ENCODE measurements around the gene KCNMA1.
"Not testable (repeated sequence)": the region's sequence is repeated elsewhere in the genome, so short reads cannot be mapped to it uniquely, and the experiment has no call there.

KCNMA1 gene

DNA sequence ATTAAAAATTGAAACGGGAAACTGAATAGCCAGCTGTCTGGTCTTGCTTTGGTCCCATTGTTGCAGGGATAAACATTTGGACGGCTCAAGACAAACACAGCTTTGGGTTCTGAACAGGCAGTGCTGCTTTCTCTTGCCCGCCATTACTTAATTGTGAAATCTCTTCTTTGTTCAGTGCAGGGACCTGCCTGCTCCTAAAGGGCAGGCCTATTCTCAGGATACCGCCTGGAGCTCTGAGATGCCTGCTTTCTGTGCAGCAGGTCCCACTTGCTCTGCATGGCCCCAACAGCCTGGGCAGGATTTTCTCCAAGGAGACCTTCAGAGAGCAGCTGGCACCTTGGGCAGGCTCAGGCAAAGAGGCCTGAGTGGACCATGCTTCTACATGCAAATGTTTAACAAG is 237.6 kb downstream of the KCNMA1 start:
- DNase-seq: no peak
- in situ Hi-C loops (cut with MboI; ENCODE audit: low pct_unique_long_range_greater_than_20kb, low sequenced_read_pairs): no loop called here

DNA sequence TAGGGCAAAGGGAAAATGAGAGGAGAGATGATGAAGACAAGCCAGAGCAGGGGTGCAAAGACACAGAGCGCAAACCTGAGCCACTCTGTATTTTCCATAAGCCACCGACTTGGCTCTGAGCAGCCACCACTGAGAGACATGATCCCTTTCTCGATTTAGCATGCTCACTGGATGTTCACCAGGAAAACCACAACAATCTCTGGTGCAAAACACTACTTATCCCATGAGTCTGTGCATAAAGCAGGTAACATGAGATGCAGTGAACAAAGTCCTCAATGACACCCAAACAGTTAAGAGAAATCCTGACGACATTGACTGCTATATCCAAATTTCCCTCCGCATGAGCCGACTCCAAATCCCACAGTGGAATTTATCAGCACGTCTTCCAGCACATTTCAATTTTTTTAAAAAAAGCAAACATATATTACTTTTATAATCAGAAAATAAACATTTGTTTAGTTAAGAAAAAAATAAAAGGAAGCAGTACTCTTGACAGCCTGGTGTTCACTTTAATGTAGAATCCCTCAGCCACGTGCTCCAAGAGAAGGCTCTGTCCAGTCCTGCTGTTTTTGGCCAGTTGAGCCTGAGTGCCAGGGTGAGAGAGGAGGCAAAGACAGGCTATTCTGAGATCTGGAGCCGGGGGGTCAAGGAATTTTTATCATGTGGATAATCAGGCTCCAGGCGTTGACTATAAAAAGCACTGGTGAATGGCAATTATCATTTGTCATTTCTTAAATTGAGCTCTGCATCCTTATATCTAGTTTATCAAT is 238.4 kb downstream of the KCNMA1 start:
- in situ Hi-C loops (cut with MboI; ENCODE audit: low pct_unique_long_range_greater_than_20kb, low sequenced_read_pairs): no loop called here
- DNase-seq: no peak

DNA sequence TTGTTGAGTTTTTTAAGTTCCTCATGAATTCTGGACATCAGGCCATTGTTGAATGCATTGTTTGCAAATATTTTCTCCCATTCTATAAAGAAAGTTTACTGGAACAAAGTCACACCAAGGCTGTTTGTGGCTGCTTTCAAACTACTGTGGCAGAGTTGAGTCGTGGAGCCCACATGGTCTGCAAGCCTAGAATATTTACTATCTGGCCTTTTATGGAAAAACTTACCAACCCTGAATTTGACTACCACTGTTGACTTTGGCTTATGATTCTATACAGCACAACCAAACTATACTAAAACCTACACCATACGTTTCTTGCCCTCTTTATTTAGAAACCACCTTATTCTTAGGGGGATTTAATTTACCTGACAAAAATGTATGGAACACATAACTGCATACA is 239.1 kb downstream of the KCNMA1 start:
- in situ Hi-C loops (cut with MboI; ENCODE audit: low pct_unique_long_range_greater_than_20kb, low sequenced_read_pairs): no loop called here
- no peak for DNase-seq

DNA sequence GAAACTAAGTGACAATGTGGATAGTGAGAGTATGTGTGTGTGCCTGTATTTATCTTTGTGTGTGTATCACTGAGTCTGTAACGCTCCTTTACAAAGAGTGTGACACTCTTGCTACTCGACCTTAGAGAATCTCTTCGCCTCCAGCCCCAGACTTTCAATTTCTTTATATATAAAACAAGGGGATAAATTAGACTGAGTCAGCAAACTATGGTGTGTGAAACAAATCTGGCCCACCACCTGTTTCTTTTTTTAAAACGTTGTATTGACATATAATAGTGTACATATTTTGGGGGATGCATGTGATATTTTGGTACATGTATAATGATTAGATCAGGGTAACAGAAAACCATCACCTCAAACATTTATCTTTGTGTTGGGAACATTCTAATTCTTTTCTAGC is 240.5 kb downstream of the KCNMA1 start:
- DNase-seq: no peak
- in situ Hi-C loops (cut with MboI; ENCODE audit: low pct_unique_long_range_greater_than_20kb, low sequenced_read_pairs): no loop called here

DNA sequence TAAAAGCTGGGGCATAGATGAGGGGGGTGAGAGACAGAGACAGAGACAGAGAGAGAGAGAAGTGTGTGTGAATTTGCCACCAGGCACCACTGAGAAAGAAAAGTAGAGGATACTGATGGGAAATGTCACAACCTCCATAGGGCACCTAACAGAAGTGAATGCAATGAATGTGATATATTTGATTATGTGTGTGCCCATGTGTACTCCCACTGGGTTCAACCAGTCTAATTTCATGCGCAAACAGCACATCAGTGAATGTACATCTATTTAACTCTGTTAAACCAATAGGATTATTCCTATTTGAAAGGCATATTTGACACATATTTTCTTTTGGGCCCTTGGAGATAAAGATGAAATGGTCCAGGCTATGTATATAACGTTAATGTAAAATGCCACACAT is 241.3 kb downstream of the KCNMA1 start:
- no peak for DNase-seq
- in situ Hi-C loops (cut with MboI; ENCODE audit: low pct_unique_long_range_greater_than_20kb, low sequenced_read_pairs): no loop called here

DNA sequence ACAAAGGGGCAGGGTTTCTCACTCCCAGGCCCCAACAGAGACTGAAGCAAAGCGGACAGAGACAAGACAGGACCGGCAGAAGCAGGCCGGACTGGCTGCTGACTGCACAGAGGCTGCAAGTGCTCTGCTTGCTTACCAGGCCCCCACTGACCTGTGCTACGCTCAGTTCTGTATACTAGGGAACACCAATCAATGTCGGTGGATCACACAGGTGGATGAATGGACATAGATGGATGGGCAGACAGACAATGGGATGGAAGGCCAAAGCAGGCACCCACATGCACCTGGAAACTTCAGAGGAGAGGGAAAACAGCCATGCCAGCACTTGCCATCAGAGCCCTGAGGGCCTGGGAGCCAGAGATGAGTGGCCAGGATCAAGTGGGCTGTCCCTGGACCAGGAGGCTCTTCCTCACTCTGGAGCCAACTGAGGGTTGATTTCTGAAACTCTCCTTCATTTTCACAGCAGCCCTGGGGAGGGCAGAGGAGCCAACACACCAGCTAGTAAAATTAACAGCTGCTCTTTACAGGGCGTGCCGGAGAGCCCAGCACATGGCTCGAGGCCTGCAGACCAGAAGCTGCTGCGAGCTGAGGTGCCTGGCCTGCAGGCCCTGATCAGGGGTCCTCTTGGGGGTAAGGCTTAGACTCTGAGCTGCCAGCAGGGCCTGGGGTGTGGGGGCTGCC is 243.6 kb downstream of the KCNMA1 start:
- in situ Hi-C loops (cut with MboI; ENCODE audit: low pct_unique_long_range_greater_than_20kb, low sequenced_read_pairs): no loop called here

DNA sequence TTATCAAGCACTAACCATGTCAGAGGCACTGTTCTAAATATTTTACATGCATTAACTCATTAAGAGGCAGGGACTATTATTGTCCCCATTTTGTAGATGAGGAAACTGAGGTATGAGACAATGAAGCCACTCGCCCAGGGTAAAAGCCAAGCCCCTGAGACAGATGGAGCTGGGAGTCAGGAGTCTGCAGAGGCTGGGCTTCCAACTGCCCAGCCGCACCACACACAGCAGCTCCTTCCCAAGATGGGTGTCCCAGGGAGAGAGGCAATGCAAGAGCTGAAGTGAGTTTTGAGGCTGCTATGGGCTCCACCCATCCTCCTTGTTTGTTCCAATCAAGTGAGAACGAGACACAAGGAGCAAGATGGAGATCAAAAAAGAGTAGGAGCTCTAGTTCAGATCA is 244.2 kb downstream of the KCNMA1 start:
- DNase-seq: no peak
- in situ Hi-C loops (cut with MboI; ENCODE audit: low pct_unique_long_range_greater_than_20kb, low sequenced_read_pairs): no loop called here

More for the DNA sequence above, 243.6 kb downstream of the KCNMA1 start:
- DNase-seq: no peak

DNA sequence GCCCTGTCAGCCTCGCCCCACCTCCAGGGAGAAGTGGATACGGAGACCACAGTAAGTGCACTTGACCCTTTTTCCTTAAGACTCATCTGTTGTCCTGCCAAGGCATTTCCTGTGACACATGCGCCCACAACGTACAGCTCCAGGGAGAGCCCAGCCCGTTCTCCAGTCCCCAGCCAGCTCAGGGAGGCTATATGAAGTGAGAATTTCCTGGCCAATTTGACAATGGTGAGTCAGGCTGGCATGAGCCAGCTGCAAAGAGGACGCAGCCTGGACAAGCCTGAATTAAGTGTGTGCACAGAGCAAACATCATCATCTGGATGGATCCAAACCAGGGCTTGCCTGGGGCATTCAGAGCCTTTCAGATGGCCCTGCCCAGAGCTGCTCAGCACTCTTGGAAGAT is 244.8 kb downstream of the KCNMA1 start:
- DNase-seq: no peak
- in situ Hi-C loops (cut with MboI; ENCODE audit: low pct_unique_long_range_greater_than_20kb, low sequenced_read_pairs): no loop called here

DNA sequence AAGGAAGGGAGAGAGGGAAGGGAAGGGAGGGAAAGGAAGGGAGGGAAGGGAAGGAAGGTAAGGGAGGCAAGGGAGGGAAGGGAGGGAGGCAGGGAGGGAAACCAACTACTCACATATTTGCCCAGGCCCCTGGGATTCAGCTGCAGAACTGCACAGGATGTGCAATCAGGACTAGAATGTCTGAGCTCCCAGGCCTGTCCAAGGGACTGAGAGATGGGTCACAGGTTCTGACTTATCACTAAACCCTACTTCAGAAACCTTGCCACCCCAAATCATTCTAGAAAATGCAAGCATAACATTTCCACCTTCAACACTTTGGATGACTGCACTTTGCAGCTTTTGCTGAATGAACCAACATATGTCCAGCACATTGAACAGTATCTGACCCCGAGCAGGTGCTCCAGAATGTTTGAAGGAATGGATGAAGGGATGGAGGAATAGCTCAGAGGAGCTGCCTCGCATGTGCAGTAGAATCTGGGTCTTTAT is 245.3 kb downstream of the KCNMA1 start:
- DNase-seq: no peak
- in situ Hi-C loops (cut with MboI; ENCODE audit: low pct_unique_long_range_greater_than_20kb, low sequenced_read_pairs): no loop called here

DNA sequence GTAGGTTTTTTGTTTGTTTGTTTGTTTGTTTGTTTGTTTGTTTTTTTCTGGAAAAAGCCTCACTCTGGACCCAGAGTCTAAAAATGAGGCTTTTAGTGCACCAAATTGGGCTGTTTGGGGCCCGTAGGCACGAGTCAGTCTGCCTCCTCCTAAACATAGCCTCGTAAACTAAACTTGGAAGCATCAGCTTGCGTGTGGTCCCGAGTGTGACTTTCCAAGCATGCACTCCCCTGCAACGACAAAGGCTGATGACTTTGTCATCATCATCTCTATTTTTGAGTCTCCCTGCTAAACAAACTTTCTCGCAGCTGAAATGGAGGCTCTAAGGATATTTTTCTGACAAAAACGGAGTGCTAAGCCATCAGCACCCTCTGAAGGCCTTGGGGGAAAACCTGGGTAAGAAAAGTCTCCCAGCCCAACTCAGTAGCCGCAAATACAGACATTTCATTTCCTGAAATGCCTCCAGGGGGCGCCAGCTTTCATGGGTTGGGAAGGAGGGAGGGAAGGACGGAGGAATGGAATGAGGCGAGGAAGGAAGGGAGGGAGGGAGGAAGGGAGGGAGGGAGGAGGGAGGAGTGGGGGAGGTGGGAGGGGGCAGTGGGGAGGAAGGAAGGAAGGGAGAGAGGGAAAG is 245.9 kb downstream of the KCNMA1 start:
- in situ Hi-C loops (cut with MboI; ENCODE audit: low pct_unique_long_range_greater_than_20kb, low sequenced_read_pairs): no loop called here
- DNase-seq: peak; percentile 49

DNA sequence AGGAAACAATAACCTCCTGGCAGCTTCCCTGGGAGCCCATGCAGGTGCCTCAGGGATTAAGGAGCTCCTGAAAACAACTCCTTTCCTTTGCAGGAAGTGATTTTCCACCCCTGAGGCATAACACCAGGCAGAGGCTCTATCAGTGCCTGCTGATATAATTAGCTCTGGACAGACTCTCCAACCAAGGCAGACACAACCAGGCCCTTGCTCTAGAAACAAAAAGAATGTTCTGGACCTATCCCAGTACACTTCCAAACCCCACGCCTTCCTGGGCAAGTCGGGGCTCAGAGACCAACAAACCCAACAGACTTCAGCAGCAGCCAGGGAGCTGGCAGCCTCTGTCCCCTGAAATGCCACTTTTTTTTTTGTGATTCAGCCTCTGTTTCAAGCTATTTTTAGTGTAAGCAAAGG is 247.1 kb downstream of the KCNMA1 start:
- DNase-seq: no peak
- in situ Hi-C loops (cut with MboI; ENCODE audit: low pct_unique_long_range_greater_than_20kb, low sequenced_read_pairs): no loop called here

DNA sequence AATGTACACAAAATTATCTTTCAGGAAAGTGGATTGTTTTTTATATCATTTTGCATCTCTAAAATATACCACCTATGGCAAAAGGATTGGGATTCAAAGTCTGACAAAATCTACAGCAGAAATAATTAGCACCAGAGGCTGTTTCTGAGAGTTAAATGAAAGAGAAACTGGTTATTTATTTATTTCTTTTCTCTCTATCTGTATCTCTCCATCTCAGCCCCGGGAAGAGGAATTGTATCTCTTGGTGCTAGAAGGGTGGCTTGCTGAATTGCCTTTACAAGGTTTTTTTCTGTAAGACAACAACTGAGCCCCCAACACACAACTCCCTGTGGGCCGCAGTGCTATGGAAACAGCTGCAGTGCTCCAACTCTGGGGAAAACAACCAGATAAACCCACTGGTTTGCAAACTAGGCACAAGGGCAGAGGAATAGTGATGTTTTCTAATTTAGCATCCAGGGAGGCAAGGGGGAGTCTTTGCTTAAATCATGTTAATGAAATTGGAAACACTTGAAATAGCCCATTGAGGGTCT is 249.0 kb downstream of the KCNMA1 start:
- in situ Hi-C loops (cut with MboI; ENCODE audit: low pct_unique_long_range_greater_than_20kb, low sequenced_read_pairs): no loop called here
- DNase-seq: no peak

DNA sequence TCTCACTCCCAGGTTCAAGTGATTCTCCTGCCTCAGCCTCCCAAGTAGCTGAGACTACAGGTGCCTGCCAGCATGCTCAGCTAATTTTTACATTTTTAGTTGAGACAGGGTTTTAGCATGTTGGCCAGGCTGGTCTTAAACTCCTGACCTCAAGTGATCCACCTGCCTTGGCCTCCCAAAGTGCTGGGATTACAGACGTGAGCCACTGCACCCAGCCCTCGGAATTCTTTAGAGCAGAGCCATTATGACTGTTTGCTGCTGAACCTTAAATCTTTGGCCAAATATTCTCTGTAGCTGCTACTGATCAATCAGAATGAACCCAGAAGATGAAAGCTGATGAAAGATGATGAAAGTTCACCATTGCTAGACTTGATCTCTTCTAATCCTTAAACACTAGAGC is 249.9 kb downstream of the KCNMA1 start:
- in situ Hi-C loops (cut with MboI; ENCODE audit: low pct_unique_long_range_greater_than_20kb, low sequenced_read_pairs); DNase-seq: not testable (repeated sequence)

DNA sequence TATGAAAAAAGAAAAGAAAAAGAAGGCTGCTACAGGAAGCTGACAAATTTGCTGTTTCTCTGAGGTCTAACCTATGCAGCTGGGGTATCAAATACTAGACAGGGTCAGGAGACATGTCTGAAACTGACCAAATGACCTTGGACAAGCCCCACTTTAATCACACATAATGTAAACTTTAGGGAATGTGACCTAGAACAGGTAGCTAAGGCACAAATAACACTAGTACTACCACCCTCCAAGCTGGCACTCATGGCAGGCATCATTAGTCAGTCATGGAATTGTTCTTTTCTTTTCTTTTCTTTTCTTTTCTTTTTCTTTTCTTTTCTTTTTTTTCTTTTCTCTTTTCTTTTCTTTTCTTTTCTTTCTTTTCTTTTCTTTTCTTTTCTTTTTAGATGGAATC is 250.4 kb downstream of the KCNMA1 start:
- DNase-seq: no peak
- in situ Hi-C loops (cut with MboI; ENCODE audit: low pct_unique_long_range_greater_than_20kb, low sequenced_read_pairs): no loop called here

DNA sequence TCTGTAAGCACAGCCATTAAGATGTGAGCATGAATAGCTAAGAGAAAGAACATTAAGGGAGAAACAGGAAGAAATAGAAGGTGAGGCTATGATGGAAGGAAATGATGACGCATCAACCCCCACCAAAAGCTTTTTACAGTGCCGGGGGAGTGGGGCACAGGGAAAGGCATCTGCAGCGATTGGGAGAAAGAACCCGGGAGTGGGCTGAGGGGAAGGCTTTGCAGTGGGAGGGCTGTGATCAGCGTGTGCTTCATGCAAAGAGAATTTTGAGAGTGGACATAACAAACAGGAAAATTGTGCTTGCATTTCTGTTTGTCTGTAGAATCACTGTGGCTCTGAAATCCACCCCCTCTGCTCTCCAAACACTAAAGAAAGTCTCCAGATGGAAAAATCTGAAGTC is 250.8 kb downstream of the KCNMA1 start:
- in situ Hi-C loops (cut with MboI; ENCODE audit: low pct_unique_long_range_greater_than_20kb, low sequenced_read_pairs): no loop called here
- DNase-seq: no peak

DNA sequence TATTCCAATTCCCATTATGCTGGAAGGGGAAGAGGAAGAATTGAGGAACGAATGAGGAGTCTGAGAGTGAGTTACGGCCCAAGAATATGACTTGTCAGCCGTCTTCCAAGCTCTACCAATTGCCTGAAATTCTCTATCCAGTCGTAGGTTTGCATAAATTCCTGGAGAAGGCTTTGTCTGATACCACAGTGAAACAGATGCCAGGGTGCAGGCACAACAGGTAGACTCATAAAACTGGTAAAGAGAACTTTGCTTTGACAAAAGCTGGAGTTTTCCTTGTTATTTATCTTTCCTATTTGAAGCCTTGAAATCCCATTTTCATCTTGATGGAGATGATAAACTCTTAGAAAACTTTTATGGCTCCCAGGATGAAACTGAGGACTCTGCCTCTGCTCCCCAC is 251.2 kb downstream of the KCNMA1 start:
- DNase-seq: no peak
- in situ Hi-C loops (cut with MboI; ENCODE audit: low pct_unique_long_range_greater_than_20kb, low sequenced_read_pairs): no loop called here

DNA sequence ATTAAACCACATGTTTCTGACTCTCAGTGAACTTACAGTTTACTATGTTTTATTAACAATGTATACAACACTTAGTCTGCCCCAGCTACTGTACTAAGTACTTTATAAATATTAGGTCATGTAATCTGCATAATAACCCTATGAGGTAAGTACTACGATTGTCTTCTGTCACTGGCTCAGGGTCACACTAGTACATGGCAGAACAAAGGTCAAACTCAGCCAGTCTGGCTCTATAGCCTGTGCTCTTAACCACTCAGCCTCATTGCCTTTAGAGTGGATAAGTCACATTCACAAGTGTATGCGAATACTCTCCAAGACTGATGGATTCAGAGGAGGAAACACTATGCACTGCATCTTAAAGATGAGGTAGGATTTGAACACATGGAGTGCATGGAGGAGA is 252.3 kb downstream of the KCNMA1 start:
- DNase-seq: no peak
- in situ Hi-C loops (cut with MboI; ENCODE audit: low pct_unique_long_range_greater_than_20kb, low sequenced_read_pairs): no loop called here

DNA sequence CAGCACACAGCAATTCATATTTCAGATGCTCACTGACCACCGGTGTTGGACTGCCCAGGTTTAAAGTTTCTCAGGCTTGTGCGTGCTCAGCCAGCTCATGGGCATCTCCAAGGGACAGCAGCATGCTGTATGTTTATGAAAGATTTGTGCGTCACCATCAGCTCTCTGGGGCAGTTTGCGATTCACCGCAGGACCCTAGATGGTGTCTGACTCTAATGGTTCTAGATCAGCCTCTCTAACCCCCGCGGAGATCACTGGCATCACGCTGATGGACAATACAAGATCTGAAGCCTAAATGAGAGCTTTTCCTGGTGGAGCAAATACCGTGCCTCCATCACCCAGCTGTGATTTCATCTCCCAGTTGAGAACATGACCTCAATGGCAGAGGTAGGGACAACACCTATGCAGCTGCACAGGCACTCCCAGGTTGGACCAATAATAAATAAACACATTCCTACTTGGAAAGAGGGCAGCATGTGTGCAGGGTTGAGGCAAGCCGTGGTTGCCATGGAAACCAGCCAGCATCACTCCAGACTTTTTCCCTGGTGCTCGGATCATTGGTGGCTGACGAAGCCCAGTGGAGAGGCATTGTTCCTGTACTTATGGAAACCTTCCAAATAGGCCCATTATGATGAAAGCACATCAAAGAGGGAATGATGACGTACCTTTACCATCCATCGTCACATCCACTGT is 253.6 kb downstream of the KCNMA1 start:
- no peak for DNase-seq
- in situ Hi-C loops (cut with MboI; ENCODE audit: low pct_unique_long_range_greater_than_20kb, low sequenced_read_pairs): no loop called here

DNA sequence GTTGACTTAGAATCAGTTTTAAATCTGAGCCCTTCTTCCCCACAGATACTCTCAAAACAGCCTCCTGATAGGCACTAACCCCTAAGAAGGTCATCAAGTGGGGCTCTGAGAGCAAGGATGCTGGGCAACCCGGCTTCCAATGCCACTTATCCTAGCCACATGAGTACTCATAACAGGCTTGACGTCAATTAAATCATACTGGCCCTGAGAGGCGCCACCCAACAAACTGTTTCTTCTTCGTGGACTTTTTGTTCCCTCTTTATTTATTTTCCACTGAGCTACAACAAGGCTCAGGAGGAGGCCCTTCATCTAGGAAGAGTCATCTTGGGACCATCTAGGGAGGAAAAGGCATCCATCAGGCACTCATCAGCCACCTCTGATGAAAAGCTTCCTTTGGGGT is 255.9 kb downstream of the KCNMA1 start:
- no peak for DNase-seq
- in situ Hi-C loops (cut with MboI; ENCODE audit: low pct_unique_long_range_greater_than_20kb, low sequenced_read_pairs): no loop called here

DNA sequence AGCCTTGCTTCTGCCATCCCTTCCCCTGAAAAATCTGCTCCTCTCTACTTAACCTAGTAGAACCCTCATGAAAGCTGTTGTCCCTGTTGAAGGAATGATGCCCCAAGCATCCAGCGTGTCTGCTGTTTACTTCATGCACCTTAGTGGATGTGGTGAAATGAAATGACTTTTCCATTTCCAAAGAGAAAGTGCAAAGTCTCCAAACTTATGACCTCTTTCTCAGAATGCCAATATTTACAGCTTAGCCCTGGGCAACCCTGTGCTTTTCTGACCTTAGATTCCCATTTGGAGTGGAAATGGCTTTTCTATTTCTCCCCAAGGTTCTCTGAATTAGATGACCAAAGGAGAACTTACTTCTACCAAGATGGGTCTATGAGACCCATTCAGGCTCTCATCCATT is 256.9 kb downstream of the KCNMA1 start:
- in situ Hi-C loops (cut with MboI; ENCODE audit: low pct_unique_long_range_greater_than_20kb, low sequenced_read_pairs): no loop called here
- DNase-seq: no peak
